HEK293T (cell line): ENCODE measurements around the gene CLCN1.

ENCODE experiments used
- CTCF ChIA-PET: fragments of 350-600 bp; formaldehyde crosslinking; extraction: SDS; loops from one replicate; lab custom pipeline; 2021; ENCODE audit warnings: antibody characterized with exemption, inconsistent platforms; lab: Yijun Ruan, JAX
- POLR2A ChIA-PET: fragments of 350-600 bp; formaldehyde crosslinking; extraction: SDS; loops from one replicate; lab custom pipeline; 2020; ENCODE audit warnings: antibody characterized with exemption, inconsistent platforms; lab: Yijun Ruan, JAX
- DNase-seq: peaks from one replicate; pipeline ENCODE4 v3.0.0; 2012; ENCODE audit warnings: mixed read lengths; ENCODE audit errors: extremely low spot score
- ARNT ChIP-seq: fragments of 450-650 bp; IDR thresholded peaks from 2 replicates; pipeline ENCODE4 v1.6.1; 2017; ENCODE audit warnings: mild to moderate bottlenecking
- BHLHE40 ChIP-seq: fragments of 450-650 bp; IDR thresholded peaks from 2 replicates; pipeline ENCODE4 v1.6.1; 2016; ENCODE audit warnings: mild to moderate bottlenecking, moderate library complexity, borderline replicate concordance
- CTBP1 ChIP-seq: fragments of 450-650 bp; IDR thresholded peaks from 2 replicates; pipeline ENCODE4 v1.6.1; 2016; ENCODE audit warnings: borderline replicate concordance
- ELF4 ChIP-seq: fragments of 450-650 bp; IDR thresholded peaks from 2 replicates; pipeline ENCODE4 v1.6.1; 2017; ENCODE audit warnings: antibody characterized with exemption
- FOXA1 ChIP-seq: fragments of 450-650 bp; IDR thresholded peaks from 2 replicates; pipeline ENCODE4 v1.6.1; 2016; ENCODE audit warnings: mild to moderate bottlenecking
- FOXK2 ChIP-seq: fragments of 450-650 bp; IDR thresholded peaks from 2 replicates; pipeline ENCODE4 v1.6.1; 2016; ENCODE audit warnings: mild to moderate bottlenecking
- FOXM1 ChIP-seq: fragments of 450-650 bp; IDR thresholded peaks from 2 replicates; pipeline ENCODE4 v1.6.1; 2017; ENCODE audit warnings: mild to moderate bottlenecking, borderline replicate concordance
- HDGF ChIP-seq: fragments of 450-650 bp; IDR thresholded peaks from 2 replicates; pipeline ENCODE4 v1.6.1; 2017; ENCODE audit warnings: antibody characterized with exemption, borderline replicate concordance
- L3MBTL2 ChIP-seq: fragments of 450-650 bp; conservative IDR thresholded peaks from 2 replicates; pipeline ENCODE4 v1.6.1; 2016; ENCODE audit warnings: mild to moderate bottlenecking
- LEF1 ChIP-seq: fragments of 450-650 bp; IDR thresholded peaks from 2 replicates; pipeline ENCODE4 v1.6.1; 2017; ENCODE audit warnings: mild to moderate bottlenecking, borderline replicate concordance
- NFRKB ChIP-seq: fragments of 450-650 bp; IDR thresholded peaks from 2 replicates; pipeline ENCODE4 v1.6.1; 2016; ENCODE audit warnings: mild to moderate bottlenecking, moderate library complexity
- SP1 ChIP-seq: fragments of 450-650 bp; IDR thresholded peaks from 2 replicates; pipeline ENCODE4 v1.6.1; 2017
- SUZ12 ChIP-seq: fragments of 450-650 bp; IDR thresholded peaks from 2 replicates; pipeline ENCODE4 v1.6.1; 2016; ENCODE audit warnings: mild to moderate bottlenecking
- TARDBP ChIP-seq: fragments of 450-650 bp; IDR thresholded peaks from 2 replicates; pipeline ENCODE4 v1.6.1; 2016
- ZNF384 ChIP-seq: fragments of 450-650 bp; IDR thresholded peaks from 2 replicates; pipeline ENCODE4 v1.6.1; 2016
- TF ChIP-seq, protein P1 (sequence below): fragments of 450-650 bp; IDR thresholded peaks from 2 replicates; pipeline ENCODE4 v1.6.1; 2016

CLCN1 gene

DNA sequence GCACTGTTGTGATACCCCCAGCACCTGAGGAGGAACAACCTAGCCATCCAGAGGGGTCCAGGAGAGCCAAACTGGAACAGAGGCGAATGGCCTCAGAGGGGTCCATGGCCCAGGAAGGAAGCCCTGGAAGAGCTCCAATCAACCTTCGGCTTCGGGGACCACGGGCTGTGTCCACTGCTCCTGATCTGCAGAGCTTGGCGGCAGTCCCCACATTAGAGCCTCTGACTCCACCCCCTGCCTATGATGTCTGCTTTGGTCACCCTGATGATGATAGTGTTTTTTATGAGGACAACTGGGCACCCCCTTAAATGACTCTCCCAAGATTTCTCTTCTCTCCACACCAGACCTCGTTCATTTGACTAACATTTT lies 29.4 kb upstream of the CLCN1 start:
- no peak for DNase-seq
- POLR2A ChIA-PET = interaction anchor here (1.1 to 2.5 kb wide), 2 partner anchors 10 to 23 kb away, joined by 3 to 29 read pairs; partner anchors contain the start of gene GSTK1
- CTCF ChIA-PET = no interaction called here
- TF ChIP-seq BHLHE40 (no peak), FOXA1 (no peak), LEF1 (no peak), ELF4 (no peak), FOXK2 (no peak), FOXM1 (no peak), HDGF (no peak), SUZ12 (no peak), NFRKB (no peak), CTBP1 (no peak), TARDBP (no peak), ZNF384 (no peak), L3MBTL2 (no peak)
- TF ChIP-seq, protein P1, sequence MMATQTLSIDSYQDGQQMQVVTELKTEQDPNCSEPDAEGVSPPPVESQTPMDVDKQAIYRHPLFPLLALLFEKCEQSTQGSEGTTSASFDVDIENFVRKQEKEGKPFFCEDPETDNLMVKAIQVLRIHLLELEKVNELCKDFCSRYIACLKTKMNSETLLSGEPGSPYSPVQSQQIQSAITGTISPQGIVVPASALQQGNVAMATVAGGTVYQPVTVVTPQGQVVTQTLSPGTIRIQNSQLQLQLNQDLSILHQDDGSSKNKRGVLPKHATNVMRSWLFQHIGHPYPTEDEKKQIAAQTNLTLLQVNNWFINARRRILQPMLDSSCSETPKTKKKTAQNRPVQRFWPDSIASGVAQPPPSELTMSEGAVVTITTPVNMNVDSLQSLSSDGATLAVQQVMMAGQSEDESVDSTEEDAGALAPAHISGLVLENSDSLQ = no peak

DNA sequence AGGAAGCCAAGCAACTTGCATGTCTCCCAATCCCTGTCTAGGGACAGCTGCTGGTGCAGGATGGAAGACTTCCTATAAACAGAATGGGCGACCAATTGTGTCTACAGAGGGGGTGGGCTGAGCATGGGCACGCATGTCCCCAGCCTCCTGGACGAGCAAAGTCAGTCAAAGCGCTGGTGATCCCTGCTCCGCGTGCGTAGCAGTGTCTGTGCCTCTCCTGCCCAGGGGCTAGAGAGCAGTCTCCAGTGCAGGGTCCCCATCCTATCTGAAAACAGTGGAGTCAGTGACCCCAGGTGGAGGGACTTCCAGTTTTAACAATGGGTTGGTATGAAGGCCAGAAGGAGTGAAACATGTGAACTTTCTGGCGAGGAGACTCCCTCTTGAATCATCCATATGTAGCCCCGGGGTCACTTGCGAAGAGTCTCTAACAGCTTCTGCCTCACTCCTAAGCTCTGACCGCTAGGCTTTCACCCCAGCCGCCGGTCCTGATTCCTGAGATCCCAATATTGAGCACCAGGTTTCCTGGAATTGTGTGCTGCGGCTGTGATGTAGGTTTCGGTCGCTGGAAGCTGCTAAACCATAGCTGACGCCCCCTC lies 28.5 kb upstream of the CLCN1 start:
- POLR2A ChIA-PET = interaction anchor here (0.7 to 2.5 kb wide), 7 partner anchors 8 to 97 kb away, joined by 3 to 29 read pairs (median 5); partner anchors contain the start of gene GSTK1
- DNase-seq = no peak
- CTCF ChIA-PET = interaction anchor here (1.2 kb wide), 1 partner anchor 15 kb away, joined by 3 read pairs; no protein-coding TSS in a partner anchor
- no peak for TF ChIP-seq NFRKB
- no peak for TF ChIP-seq CTBP1
- no peak for TF ChIP-seq LEF1
- no peak for TF ChIP-seq ZNF384

DNA sequence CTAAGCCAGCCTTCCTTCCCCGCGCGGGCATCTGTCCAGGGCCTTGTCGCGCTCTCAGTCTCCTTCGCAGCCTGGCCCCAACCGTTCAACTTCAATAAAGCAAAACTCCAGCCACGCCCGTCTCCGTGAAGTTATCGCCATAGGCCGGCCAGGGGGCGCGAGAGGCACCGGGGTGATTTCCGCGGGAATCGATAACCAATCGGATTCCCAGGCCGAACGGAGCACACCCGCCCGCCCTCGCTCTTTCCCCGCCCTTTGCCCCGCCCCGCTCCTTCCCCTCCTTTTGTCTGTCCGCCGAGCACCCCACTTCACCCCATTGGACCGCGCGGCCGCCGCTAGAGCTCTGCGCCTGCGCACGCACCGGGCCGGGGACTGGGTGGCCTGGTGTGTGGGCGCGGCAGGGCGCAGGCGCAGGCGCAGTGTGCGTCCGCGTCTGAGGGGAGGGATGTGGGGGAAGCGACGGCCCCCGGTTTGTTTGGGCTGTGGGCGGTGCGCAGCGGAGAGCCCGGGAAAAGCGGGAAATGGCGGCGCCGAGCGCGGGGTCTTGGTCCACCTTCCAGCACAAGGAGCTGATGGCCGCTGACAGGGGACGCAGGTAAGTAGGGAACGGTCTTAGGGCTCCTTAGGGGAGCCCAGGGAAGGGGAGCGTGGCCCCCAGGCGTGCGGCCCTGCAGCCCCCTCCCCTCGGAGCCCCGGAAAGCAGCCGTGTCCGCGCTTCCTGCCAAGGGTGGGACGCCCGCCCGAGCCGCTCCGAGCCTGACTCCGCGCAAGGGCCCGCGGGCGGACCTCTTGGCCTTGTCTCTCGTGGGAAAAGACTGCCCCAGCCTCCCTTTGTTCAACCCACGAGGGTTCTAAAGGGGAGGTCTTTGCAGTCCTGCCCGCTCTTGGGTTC lies 27.7 kb upstream of the CLCN1 start, which contains the start of gene CASP2:
Gene CASP2, plus strand, starts transcription at position 417 of the 892 bp plus-strand sequence. Its CDS starts 105 bp downstream, at position 522.
- CTCF ChIA-PET = interaction anchor here (0.5 to 1.2 kb wide), 2 partner anchors 16 to 46 kb away, joined by 3 read pairs; no protein-coding TSS in a partner anchor
- peak; percentile 100 for DNase-seq
- no peak for TF ChIP-seq FOXA1
- TF ChIP-seq BHLHE40 = no peak
- no peak for TF ChIP-seq ZNF384
- TF ChIP-seq FOXK2 = no peak
- peak; percentile 84; the same call in 1 of the 2 replicates for TF ChIP-seq HDGF
- TF ChIP-seq, protein P1 = peak; percentile 80
- no peak; the same call in 1 of the 2 replicates for TF ChIP-seq ELF4
- TF ChIP-seq SP1 = no peak
- TF ChIP-seq NFRKB = no peak
- TF ChIP-seq SUZ12 = no peak
- TF ChIP-seq TARDBP = no peak
- no peak for TF ChIP-seq LEF1
- TF ChIP-seq L3MBTL2 = peak; percentile 100
- no peak for TF ChIP-seq ARNT
- TF ChIP-seq FOXM1 = peak; percentile 16; the same call in 1 of the 2 replicates
- no peak for TF ChIP-seq CTBP1

DNA sequence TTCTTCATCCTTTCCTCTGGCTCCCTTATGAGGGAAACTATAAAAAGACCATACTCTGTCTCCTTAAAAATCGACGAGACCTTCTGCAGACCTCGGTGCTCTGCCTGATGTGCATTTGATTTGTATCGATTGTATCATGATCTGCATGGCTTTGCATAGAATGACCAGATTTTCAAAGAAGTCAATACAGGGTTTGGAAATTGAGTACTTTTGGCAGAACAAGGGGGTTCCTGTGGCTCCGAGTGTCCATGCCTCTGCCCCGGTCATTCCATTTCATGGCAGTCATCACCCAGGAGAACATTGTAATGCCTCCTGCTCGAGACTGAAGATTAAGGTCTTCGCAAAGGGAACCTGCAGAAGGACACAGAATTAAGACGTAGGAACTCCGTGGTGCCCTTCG lies 27.1 kb upstream of the CLCN1 start:
- DNase-seq = no peak
- CTCF ChIA-PET = interaction anchor here (1.2 kb wide), 1 partner anchor 16 kb away, joined by 3 read pairs; no protein-coding TSS in a partner anchor
- no peak for TF ChIP-seq ZNF384
- TF ChIP-seq FOXK2 = no peak
- TF ChIP-seq TARDBP = no peak
- no peak for TF ChIP-seq L3MBTL2
- no peak for TF ChIP-seq LEF1
- TF ChIP-seq HDGF = no peak
- TF ChIP-seq BHLHE40 = no peak
- POLR2A ChIA-PET = interaction anchor here (1.2 to 2.5 kb wide), 2 partner anchors 25 to 92 kb away, joined by 5 to 29 read pairs; partner anchors contain the start of gene GSTK1

More for the DNA sequence above, 27.7 kb upstream of the CLCN1 start, which contains the start of gene CASP2:
- POLR2A ChIA-PET = interaction anchor here (0.7 to 2.5 kb wide), 7 partner anchors 8 to 96 kb away, joined by 3 to 29 read pairs (median 5); partner anchors contain the start of gene GSTK1

DNA sequence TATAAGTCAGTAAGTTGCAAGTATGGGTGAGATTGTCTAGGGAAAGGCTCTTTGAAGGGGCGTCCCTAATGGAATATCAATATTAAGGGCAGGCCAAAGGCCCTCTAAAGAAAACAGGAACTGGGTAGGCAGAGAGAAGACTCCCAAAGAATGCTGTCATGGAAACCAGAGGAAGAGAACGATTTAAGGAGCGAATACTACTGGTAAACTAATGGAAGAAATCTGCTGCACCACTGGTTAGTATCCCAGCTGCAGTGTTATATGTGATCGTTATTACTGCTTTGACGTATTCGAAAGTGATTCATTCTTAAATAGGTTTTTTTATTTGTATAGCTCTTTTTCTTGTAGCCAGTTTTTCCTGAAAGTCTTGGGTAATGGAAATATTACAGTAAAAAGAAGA lies 26.5 kb upstream of the CLCN1 start:
- DNase-seq = no peak
- ChIA-PET POLR2A (no interaction called here), CTCF (interaction anchor here (0.8 to 1.4 kb wide), 2 partner anchors 10 to 49 kb away, joined by 3 to 6 read pairs; no protein-coding TSS in a partner anchor)
- TF ChIP-seq NFRKB (no peak), TARDBP (no peak), HDGF (no peak), ELF4 (no peak), FOXK2 (no peak), FOXM1 (no peak), ARNT (no peak), CTBP1 (no peak), BHLHE40 (no peak), FOXA1 (no peak), ZNF384 (no peak), L3MBTL2 (no peak), SP1 (no peak), SUZ12 (no peak), LEF1 (no peak)
- TF ChIP-seq, protein P1 = no peak
